Measurements from ENCODE around the gene ZNF438.

DNA sequence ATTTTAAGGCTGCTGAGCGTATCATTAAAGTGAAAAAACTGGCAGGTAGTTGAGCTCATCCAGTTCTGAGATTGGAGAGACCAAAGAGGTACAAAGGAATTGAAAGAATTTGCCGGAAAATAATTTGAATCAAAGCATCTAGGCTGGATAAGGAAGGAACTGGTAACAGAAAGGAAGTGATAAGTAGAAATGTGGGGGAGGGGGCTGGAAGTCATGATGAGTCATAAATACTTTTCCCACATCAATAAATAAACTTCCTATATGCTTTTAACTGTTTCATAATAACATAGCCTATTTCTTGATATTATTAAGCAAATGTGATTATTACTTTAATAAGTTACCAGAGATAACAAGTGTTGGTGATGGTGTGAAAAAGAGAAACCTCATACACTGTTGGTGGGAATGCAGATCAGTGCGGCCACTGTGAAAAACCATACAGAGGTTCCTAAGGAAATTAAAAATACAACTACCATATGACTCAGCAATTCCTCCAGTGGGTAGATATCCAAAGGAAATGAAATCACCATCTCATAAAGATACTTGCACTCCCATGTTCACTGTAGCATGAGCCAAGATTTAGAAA, 27.0 kb downstream of the ZNF438 start:
- no peak for TF ChIP-seq RBBP5 (IDR thresholded peaks at IDR 0.05; ENCODE audit: borderline replicate concordance, low read depth, low read length)
- TF ChIP-seq CEBPB (IDR thresholded peaks at IDR 0.05; ENCODE audit: low read depth, low read length) = no peak
- TF ChIP-seq, protein P1, sequence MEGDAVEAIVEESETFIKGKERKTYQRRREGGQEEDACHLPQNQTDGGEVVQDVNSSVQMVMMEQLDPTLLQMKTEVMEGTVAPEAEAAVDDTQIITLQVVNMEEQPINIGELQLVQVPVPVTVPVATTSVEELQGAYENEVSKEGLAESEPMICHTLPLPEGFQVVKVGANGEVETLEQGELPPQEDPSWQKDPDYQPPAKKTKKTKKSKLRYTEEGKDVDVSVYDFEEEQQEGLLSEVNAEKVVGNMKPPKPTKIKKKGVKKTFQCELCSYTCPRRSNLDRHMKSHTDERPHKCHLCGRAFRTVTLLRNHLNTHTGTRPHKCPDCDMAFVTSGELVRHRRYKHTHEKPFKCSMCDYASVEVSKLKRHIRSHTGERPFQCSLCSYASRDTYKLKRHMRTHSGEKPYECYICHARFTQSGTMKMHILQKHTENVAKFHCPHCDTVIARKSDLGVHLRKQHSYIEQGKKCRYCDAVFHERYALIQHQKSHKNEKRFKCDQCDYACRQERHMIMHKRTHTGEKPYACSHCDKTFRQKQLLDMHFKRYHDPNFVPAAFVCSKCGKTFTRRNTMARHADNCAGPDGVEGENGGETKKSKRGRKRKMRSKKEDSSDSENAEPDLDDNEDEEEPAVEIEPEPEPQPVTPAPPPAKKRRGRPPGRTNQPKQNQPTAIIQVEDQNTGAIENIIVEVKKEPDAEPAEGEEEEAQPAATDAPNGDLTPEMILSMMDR (IDR thresholded peaks at IDR 0.05; ENCODE audit: control extremely low read depth in 1 of 3, insufficient read depth in 1 of 3, low read depth in 1 of 3, low read length in 3 of 3) = no peak
- TF ChIP-seq CHD2 (IDR thresholded peaks at IDR 0.05; ENCODE audit: low read length) = no peak
